Left lung (tissue), 10 donors: ENCODE results near the gene ERVFRD-1. TPM values are rescaled to one million over a fixed set of nuclear protein-coding genes. Genes with fewer than 3 reads are reported as not detected.

Source experiments
- ATAC-seq: fragments of 200-7000 bp; cut with Tn5 transposase; one replicate; pipeline ENCODE4 v1.9.1; 2020; ENCODE audit warnings: moderate library complexity
- DNase-seq, 4 donors: peaks; one replicate each; pipeline ENCODE4 v3.0.0-alpha.2; 2013 to 2020
- H3K27ac ChIP-seq, 2 donors: fragments of 200-600 bp; sonication (generic) in 1 of 2; one replicate each; pipeline versions ENCODE4 v1.5.0 to v1.8.0; 2020 to 2021
- H3K27me3 ChIP-seq, 2 donors: fragments of 200-600 bp; sonication (generic) in 1 of 2; one replicate each; pipeline versions ENCODE4 v1.5.0 to v1.8.0; 2020 to 2021
- H3K36me3 ChIP-seq, 2 donors: fragments of 200-600 bp; sonication (generic) in 1 of 2; one replicate each; pipeline versions ENCODE4 v1.5.0 to v1.8.0; 2020 to 2021
- H3K4me1 ChIP-seq, 2 donors: fragments of 200-600 bp; one replicate each; pipeline ENCODE4 v1.8.0; 2021
- H3K4me3 ChIP-seq, 2 donors: fragments of 200-600 bp; sonication (generic) in 1 of 2; one replicate each; pipeline versions ENCODE4 v1.5.0 to v1.8.0; 2020 to 2021; ENCODE audit warnings: mild to moderate bottlenecking in 1 of 2
- H3K9me3 ChIP-seq, 2 donors: fragments of 200-600 bp; sonication (generic) in 1 of 2; one replicate each; pipeline versions ENCODE4 v1.5.0 to v1.8.0; 2020 to 2021
- CTCF ChIP-seq, 2 donors: fragments of 200-600 bp; sonication (generic) in 1 of 2; IDR thresholded peaks; one replicate each; pipeline versions ENCODE4 v1.5.0 to v1.8.0; 2021; ENCODE audit warnings: antibody characterized with exemption in 2 of 2
- intact Hi-C, 2 donors: fragments of 100-400 bp; cut with DNase I; formaldehyde crosslinking; loops; one replicate each; pipeline versions ENCODE4 v1.11.2 to v1.14.2; 2022
- polyA plus RNA-seq, 6 donors: library from polyadenylated mRNA; unstranded; fragments of 120-200 nt; gene quantifications; one replicate each; pipeline ENCODE4 v1.2.1, GENCODE V29; 2013; ENCODE audit not compliant: insufficient read length in 6 of 6
- total RNA-seq, 2 donors: library from RNA; stranded (reverse); fragmentation: NEBNext Ultra II Directional; extraction: Animal tissue kit (Norgen Biotek cat#: 25700); gene quantifications; one replicate each; pipeline ENCODE4 v1.2.1, GENCODE V29; 2021
- donor health status: DM: no; HTN: yes; CAD: no.
- donor health status: DM: no; HTN: no; CAD: no.

The ERVFRD-1 gene
- total and polyA plus RNA-seq, 8 donors = 0.09 to 0.18 (median 0.13) TPM; not detected in 1

- H3K9me3 ChIP-seq = no peaks in the 10 kb centered on the region
- no peak overlapping the region for H3K27ac ChIP-seq
- H3K36me3 ChIP-seq = no peaks in the 10 kb centered on the region
- H3K27me3 ChIP-seq = peaks cover 0 to 9% of the 10 kb centered on the region in 2 donors
- H3K4me1 ChIP-seq = no peaks in the 10 kb centered on the region
- no peak for TF ChIP-seq CTCF (IDR thresholded peaks at IDR 0.05)
- no peak for ATAC-seq
- H3K4me3 ChIP-seq = no peak overlapping the region
- intact Hi-C loops = no loop called here
- DNase-seq = no peak
Observed at GRCh38 chr6:11054722-11055121, 56.8 kb downstream of the ERVFRD-1 start.

GRCh38 chr6:11053307-11053706 lies 58.2 kb downstream of the ERVFRD-1 start:
- intact Hi-C loops = no loop called here
- no peak overlapping the region for H3K4me3 ChIP-seq
- H3K36me3 ChIP-seq = no peaks in the 10 kb centered on the region
- H3K9me3 ChIP-seq = no peaks in the 10 kb centered on the region
- no peak overlapping the region for H3K27ac ChIP-seq
- DNase-seq (no peak), ATAC-seq (no peak)
- TF ChIP-seq CTCF (IDR thresholded peaks at IDR 0.05) = no peak
- H3K4me1 ChIP-seq = no peaks in the 10 kb centered on the region
- peaks cover 6 to 23% of the 10 kb centered on the region in 2 donors for H3K27me3 ChIP-seq

Other genes starting within 250 kb of the ERVFRD-1 start
- gene GCM2, start 229.7 kb downstream of the ERVFRD-1 start, total RNA-seq = not detected
- gene GCM2, start 229.7 kb downstream of the ERVFRD-1 start, polyA plus RNA-seq = under 1 TPM in 5 of 6 donors, not detected in 1; 0.11 to 0.21 (median 0.15) TPM
- gene SYCP2L, start 224.7 kb downstream of the ERVFRD-1 start, total RNA-seq = under 1 TPM; 0.41 to 0.45 TPM
- 1 to 10 TPM; 3.7 to 5.8 (median 4.8) TPM for gene SYCP2L, start 224.7 kb downstream of the ERVFRD-1 start, polyA plus RNA-seq
- gene ELOVL2, start 67.4 kb downstream of the ERVFRD-1 start, total RNA-seq = under 1 TPM; 0.09 to 0.24 TPM
- 1 to 10 TPM; 4.0 to 6.5 (median 4.6) TPM for gene ELOVL2, start 67.4 kb downstream of the ERVFRD-1 start, polyA plus RNA-seq
- 10 to 100 TPM in 1 of 2 donors, 1 to 10 TPM in 1; 9.6 to 12.9 TPM for gene SMIM13, start 17.9 kb downstream of the ERVFRD-1 start, total RNA-seq
- 10 to 100 TPM; 15.6 to 18.1 (median 16.0) TPM for gene SMIM13, start 17.9 kb downstream of the ERVFRD-1 start, polyA plus RNA-seq
- gene NEDD9, start 120.9 kb upstream of the ERVFRD-1 start, total RNA-seq = 100 to 1,000 TPM; 101 to 193 TPM
- gene NEDD9, start 120.9 kb upstream of the ERVFRD-1 start, polyA plus RNA-seq = 10 to 100 TPM; 54.3 to 62.3 (median 57.3) TPM